Activated T-helper 17 cell treated with anti-CD3 and anti-CD28 coated beads, Interleukin-2, amount 50 U/mL, for 72 hours (primary cell): ENCODE data around the gene AKR1B1. TPM values are rescaled to one million over a fixed set of nuclear protein-coding genes. Genes with fewer than 3 reads are reported as not detected.

ENCODE experiments used
- ATAC-seq: fragments of 150-1000 bp; cut with Tn5 transposase; replicated peaks from 2 replicates; pipeline ENCODE4 v1.10.0; 2021; ENCODE audit warnings: mild to moderate bottlenecking, moderate library complexity
- H3K27ac Mint-ChIP-seq: one replicate; pipeline ENCODE4 v1.8.0; 2022; ENCODE audit warnings: mixed read lengths
- H3K27me3 Mint-ChIP-seq: one replicate; pipeline ENCODE4 v1.8.0; 2022; ENCODE audit warnings: mixed read lengths
- H3K36me3 Mint-ChIP-seq: one replicate; pipeline ENCODE4 v1.8.0; 2022; ENCODE audit warnings: low read depth, mild to moderate bottlenecking, mixed read lengths
- H3K4me1 Mint-ChIP-seq: one replicate; pipeline ENCODE4 v1.8.0; 2022; ENCODE audit warnings: mixed read lengths
- H3K4me3 Mint-ChIP-seq: one replicate; pipeline ENCODE4 v1.8.0; 2022; ENCODE audit warnings: mild to moderate bottlenecking, mixed read lengths
- H3K9me3 Mint-ChIP-seq: one replicate; pipeline ENCODE4 v1.8.0; 2022; ENCODE audit warnings: mixed read lengths
- total RNA-seq, 2 donors: library from RNA; stranded (reverse); gene quantifications; one replicate each; pipeline ENCODE4 v1.2.3, GENCODE V29; 2022

AKR1B1 gene
- total RNA-seq, 2 donors from 2014 or later = 54.1 to 125 TPM

GRCh38 chr7:134444198-134444960, 14.5 kb downstream of the AKR1B1 start:
- no peak for ATAC-seq
- H3K4me1 Mint-ChIP-seq = no peaks in the 10 kb centered on the region
- H3K36me3 Mint-ChIP-seq = peaks cover 92% of the 10 kb centered on the region
- H3K27ac Mint-ChIP-seq = peak overlapping the region; percentile 17
- H3K9me3 Mint-ChIP-seq = no peaks in the 10 kb centered on the region
- no peaks in the 10 kb centered on the region for H3K27me3 Mint-ChIP-seq
- no peak overlapping the region for H3K4me3 Mint-ChIP-seq

GRCh38 chr7:134443396-134444070, 15.4 kb downstream of the AKR1B1 start:
- Mint-ChIP-seq H3K36me3 (peaks cover 84% of the 10 kb centered on the region), H3K27me3 (no peaks in the 10 kb centered on the region), H3K4me1 (no peaks in the 10 kb centered on the region), H3K9me3 (peaks cover 3% of the 10 kb centered on the region), H3K4me3 (no peak overlapping the region), H3K27ac (peak overlapping the region; percentile 17)
- ATAC-seq = no peak

GRCh38 chr7:134442441-134443220, 16.3 kb downstream of the AKR1B1 start:
- Mint-ChIP-seq H3K27ac (no peak overlapping the region), H3K27me3 (no peaks in the 10 kb centered on the region), H3K9me3 (peaks cover 4% of the 10 kb centered on the region), H3K4me3 (no peak overlapping the region), H3K4me1 (no peaks in the 10 kb centered on the region), H3K36me3 (peaks cover 75% of the 10 kb centered on the region)
- ATAC-seq = no peak

- H3K4me3 Mint-ChIP-seq = no peak overlapping the region
- ATAC-seq = no peak
- H3K27me3 Mint-ChIP-seq = no peaks in the 10 kb centered on the region
- H3K27ac Mint-ChIP-seq = no peak overlapping the region
- H3K9me3 Mint-ChIP-seq = peaks cover 4% of the 10 kb centered on the region
- peaks cover 63% of the 10 kb centered on the region for H3K36me3 Mint-ChIP-seq
- H3K4me1 Mint-ChIP-seq = no peaks in the 10 kb centered on the region
These were observed 17.6 kb downstream of the AKR1B1 start for GRCh38 chr7:134441264-134441663.

GRCh38 chr7:134440476-134440875, 18.4 kb downstream of the AKR1B1 start:
- no peaks in the 10 kb centered on the region for H3K4me1 Mint-ChIP-seq
- H3K36me3 Mint-ChIP-seq = peaks cover 55% of the 10 kb centered on the region

GRCh38 chr7:134440067-134440466, 18.8 kb downstream of the AKR1B1 start:
- Mint-ChIP-seq H3K27me3 (no peaks in the 10 kb centered on the region), H3K4me3 (no peak overlapping the region), H3K4me1 (no peaks in the 10 kb centered on the region), H3K36me3 (peaks cover 51% of the 10 kb centered on the region), H3K9me3 (peaks cover 4% of the 10 kb centered on the region), H3K27ac (no peak overlapping the region)
- ATAC-seq = no peak

More at GRCh38 chr7:134440476-134440875, 18.4 kb downstream of the AKR1B1 start:
- peaks cover 4% of the 10 kb centered on the region for H3K9me3 Mint-ChIP-seq
- no peaks in the 10 kb centered on the region for H3K27me3 Mint-ChIP-seq
- H3K4me3 Mint-ChIP-seq = no peak overlapping the region
- ATAC-seq = no peak
- H3K27ac Mint-ChIP-seq = no peak overlapping the region

- Mint-ChIP-seq H3K4me3 (no peak overlapping the region), H3K27me3 (no peaks in the 10 kb centered on the region), H3K9me3 (peaks cover 4% of the 10 kb centered on the region), H3K4me1 (no peaks in the 10 kb centered on the region), H3K36me3 (peaks cover 40% of the 10 kb centered on the region), H3K27ac (no peak overlapping the region)
- ATAC-seq = no peak
These were observed 20.0 kb downstream of the AKR1B1 start for GRCh38 chr7:134438946-134439345.

- no peak overlapping the region for H3K27ac Mint-ChIP-seq
- H3K9me3 Mint-ChIP-seq = peaks cover 4% of the 10 kb centered on the region
- no peaks in the 10 kb centered on the region for H3K27me3 Mint-ChIP-seq
- ATAC-seq = no peak
- peaks cover 4% of the 10 kb centered on the region for H3K36me3 Mint-ChIP-seq
- H3K4me1 Mint-ChIP-seq = peaks cover 11% of the 10 kb centered on the region
- H3K4me3 Mint-ChIP-seq = no peak overlapping the region
These were observed 23.6 kb downstream of the AKR1B1 start for GRCh38 chr7:134435161-134435920.

- H3K36me3 Mint-ChIP-seq = no peaks in the 10 kb centered on the region
- no peak overlapping the region for H3K4me3 Mint-ChIP-seq
- H3K4me1 Mint-ChIP-seq = peaks cover 11% of the 10 kb centered on the region
- no peaks in the 10 kb centered on the region for H3K27me3 Mint-ChIP-seq
- no peak overlapping the region for H3K27ac Mint-ChIP-seq
- H3K9me3 Mint-ChIP-seq = peaks cover 4% of the 10 kb centered on the region
- ATAC-seq = no peak
These were observed 24.2 kb downstream of the AKR1B1 start for GRCh38 chr7:134434701-134435100.

- Mint-ChIP-seq H3K27ac (peak overlapping the region; percentile 96), H3K27me3 (no peaks in the 10 kb centered on the region), H3K4me3 (peak overlapping the region; percentile 92), H3K9me3 (peaks cover under 1% of the 10 kb centered on the region), H3K36me3 (no peaks in the 10 kb centered on the region), H3K4me1 (peaks cover 11% of the 10 kb centered on the region)
- ATAC-seq = no peak
These were observed 25.5 kb downstream of the AKR1B1 start for GRCh38 chr7:134433430-134433829.

- H3K27ac Mint-ChIP-seq = peak overlapping the region; percentile 96
- H3K9me3 Mint-ChIP-seq = no peaks in the 10 kb centered on the region
- H3K4me1 Mint-ChIP-seq = peaks cover 11% of the 10 kb centered on the region
- peak overlapping the region; percentile 92 for H3K4me3 Mint-ChIP-seq
- H3K36me3 Mint-ChIP-seq = no peaks in the 10 kb centered on the region
- no peaks in the 10 kb centered on the region for H3K27me3 Mint-ChIP-seq
- ATAC-seq = peak; percentile 94
These were observed 26.4 kb downstream of the AKR1B1 start for GRCh38 chr7:134432296-134433152.

- H3K27me3 Mint-ChIP-seq = no peaks in the 10 kb centered on the region
- H3K36me3 Mint-ChIP-seq = no peaks in the 10 kb centered on the region
- H3K9me3 Mint-ChIP-seq = no peaks in the 10 kb centered on the region
- no peak for ATAC-seq
- H3K27ac Mint-ChIP-seq = peak overlapping the region; percentile 18
- peaks cover 11% of the 10 kb centered on the region for H3K4me1 Mint-ChIP-seq
- H3K4me3 Mint-ChIP-seq = peak overlapping the region; percentile 92
These were observed 27.1 kb downstream of the AKR1B1 start for GRCh38 chr7:134431815-134432214.

GRCh38 chr7:134429481-134429880, 29.4 kb downstream of the AKR1B1 start:
- H3K27ac Mint-ChIP-seq = no peak overlapping the region
- ATAC-seq = no peak
- H3K9me3 Mint-ChIP-seq = no peaks in the 10 kb centered on the region
- no peaks in the 10 kb centered on the region for H3K27me3 Mint-ChIP-seq
- no peak overlapping the region for H3K4me3 Mint-ChIP-seq
- H3K4me1 Mint-ChIP-seq = peaks cover 11% of the 10 kb centered on the region
- H3K36me3 Mint-ChIP-seq = no peaks in the 10 kb centered on the region
